Measurements from ENCODE around the gene MAMLD1.

DNA sequence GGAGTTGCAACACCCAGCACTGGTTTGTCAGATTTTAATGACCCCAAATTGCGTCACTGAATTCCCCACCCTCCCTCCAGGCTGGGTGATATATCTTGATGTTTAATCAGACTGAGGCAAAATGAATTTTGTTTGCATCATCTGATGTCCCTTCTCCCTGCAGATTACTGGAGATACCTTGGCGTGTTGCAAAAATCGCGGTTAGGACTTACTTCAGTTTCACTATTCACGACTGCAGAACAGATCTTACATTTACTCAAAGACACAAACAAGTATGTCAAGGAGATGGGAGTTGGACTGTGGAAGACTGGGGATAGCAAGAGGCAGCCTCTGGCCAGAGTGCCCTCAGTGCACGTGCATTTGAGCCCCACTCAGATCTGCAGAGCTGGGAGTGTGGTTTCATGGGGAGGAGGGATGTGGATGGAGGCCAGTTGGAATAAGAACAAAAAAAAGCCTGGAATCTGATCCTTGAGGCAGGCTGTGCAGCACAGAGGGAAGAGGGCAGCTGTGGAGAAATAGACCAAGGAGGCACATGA, 113.1 kb downstream of the MAMLD1 start:
- TF ChIP-seq POLR2AphosphoS5 (IDR thresholded peaks at IDR 0.05) = no peak
- TF ChIP-seq, protein P1, sequence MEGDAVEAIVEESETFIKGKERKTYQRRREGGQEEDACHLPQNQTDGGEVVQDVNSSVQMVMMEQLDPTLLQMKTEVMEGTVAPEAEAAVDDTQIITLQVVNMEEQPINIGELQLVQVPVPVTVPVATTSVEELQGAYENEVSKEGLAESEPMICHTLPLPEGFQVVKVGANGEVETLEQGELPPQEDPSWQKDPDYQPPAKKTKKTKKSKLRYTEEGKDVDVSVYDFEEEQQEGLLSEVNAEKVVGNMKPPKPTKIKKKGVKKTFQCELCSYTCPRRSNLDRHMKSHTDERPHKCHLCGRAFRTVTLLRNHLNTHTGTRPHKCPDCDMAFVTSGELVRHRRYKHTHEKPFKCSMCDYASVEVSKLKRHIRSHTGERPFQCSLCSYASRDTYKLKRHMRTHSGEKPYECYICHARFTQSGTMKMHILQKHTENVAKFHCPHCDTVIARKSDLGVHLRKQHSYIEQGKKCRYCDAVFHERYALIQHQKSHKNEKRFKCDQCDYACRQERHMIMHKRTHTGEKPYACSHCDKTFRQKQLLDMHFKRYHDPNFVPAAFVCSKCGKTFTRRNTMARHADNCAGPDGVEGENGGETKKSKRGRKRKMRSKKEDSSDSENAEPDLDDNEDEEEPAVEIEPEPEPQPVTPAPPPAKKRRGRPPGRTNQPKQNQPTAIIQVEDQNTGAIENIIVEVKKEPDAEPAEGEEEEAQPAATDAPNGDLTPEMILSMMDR (IDR thresholded peaks at IDR 0.05) = no peak
- TF ChIP-seq POLR2A (IDR thresholded peaks at IDR 0.05) = no peak

Measured in transverse colon (tissue), 4 donors.